Measurements from ENCODE around the gene SV2C.

Gene SV2C

GRCh38 chr5:76341651-76342334 is 258.6 kb downstream of the SV2C start:
- TF ChIP-seq, protein P1, sequence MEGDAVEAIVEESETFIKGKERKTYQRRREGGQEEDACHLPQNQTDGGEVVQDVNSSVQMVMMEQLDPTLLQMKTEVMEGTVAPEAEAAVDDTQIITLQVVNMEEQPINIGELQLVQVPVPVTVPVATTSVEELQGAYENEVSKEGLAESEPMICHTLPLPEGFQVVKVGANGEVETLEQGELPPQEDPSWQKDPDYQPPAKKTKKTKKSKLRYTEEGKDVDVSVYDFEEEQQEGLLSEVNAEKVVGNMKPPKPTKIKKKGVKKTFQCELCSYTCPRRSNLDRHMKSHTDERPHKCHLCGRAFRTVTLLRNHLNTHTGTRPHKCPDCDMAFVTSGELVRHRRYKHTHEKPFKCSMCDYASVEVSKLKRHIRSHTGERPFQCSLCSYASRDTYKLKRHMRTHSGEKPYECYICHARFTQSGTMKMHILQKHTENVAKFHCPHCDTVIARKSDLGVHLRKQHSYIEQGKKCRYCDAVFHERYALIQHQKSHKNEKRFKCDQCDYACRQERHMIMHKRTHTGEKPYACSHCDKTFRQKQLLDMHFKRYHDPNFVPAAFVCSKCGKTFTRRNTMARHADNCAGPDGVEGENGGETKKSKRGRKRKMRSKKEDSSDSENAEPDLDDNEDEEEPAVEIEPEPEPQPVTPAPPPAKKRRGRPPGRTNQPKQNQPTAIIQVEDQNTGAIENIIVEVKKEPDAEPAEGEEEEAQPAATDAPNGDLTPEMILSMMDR (IDR thresholded peaks at IDR 0.05; ENCODE audit: control insufficient read depth, insufficient read depth, low read depth, low read length, missing control alignments): no peak
- no peak overlapping the region for H3K4me3 ChIP-seq (ENCODE audit: control insufficient read depth, low read depth, low read length)
- no peak for DNase-seq (ENCODE audit: low read depth)

DNA sequence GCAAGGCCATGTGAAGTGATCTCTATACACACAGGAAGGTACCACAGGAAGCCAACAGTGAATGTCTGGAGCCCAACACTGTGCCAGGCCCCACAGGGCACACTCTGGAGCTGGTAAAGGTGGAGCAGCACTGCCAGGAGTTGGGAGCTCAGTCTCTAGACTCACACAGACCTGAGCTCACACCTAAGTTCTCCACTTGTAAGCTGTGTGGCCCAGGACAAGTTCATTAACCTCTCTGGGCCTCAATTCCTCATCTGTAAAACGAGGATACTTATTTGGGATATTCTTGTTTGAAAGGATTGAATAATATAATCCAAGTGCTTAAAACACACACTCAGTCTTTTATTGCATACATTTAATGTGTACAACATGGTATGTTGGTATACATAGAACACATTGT is 259.3 kb downstream of the SV2C start:
- TF ChIP-seq, protein P1 (IDR thresholded peaks at IDR 0.05; ENCODE audit: control insufficient read depth, insufficient read depth, low read depth, low read length, missing control alignments): no peak
- no peak for DNase-seq (ENCODE audit: low read depth)
- no peak overlapping the region for H3K4me3 ChIP-seq (ENCODE audit: control insufficient read depth, low read depth, low read length)

DNA sequence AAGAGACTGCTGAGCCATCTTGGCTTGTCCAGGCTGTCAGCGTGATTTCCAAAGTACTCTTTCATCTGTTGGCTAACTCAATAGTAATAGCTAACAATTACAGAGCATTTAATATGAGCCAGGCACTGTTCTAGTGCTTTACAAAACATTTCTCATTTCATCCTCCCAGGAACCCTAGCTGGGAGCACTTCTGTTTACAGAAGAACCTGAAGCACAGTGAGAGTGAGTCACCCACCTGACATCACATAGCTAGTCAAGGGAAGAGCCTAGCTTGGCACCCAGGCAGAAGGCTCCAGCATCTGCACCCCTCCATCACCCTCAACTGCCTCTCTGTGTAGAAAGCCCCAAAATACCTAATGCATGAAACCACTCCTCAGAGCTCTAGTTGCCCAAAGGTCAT is 262.4 kb downstream of the SV2C start:
- DNase-seq (ENCODE audit: low read depth): no peak
- TF ChIP-seq, protein P1 (IDR thresholded peaks at IDR 0.05; ENCODE audit: control insufficient read depth, insufficient read depth, low read depth, low read length, missing control alignments): no peak
- H3K4me3 ChIP-seq (ENCODE audit: control insufficient read depth, low read depth, low read length): no peak overlapping the region

GRCh38 chr5:76351176-76351575 is 268.0 kb downstream of the SV2C start:
- H3K4me3 ChIP-seq (ENCODE audit: control insufficient read depth, low read depth, low read length): no peak overlapping the region
- no peak for DNase-seq (ENCODE audit: low read depth)
- TF ChIP-seq, protein P1 (IDR thresholded peaks at IDR 0.05; ENCODE audit: control insufficient read depth, insufficient read depth, low read depth, low read length, missing control alignments): no peak

DNA sequence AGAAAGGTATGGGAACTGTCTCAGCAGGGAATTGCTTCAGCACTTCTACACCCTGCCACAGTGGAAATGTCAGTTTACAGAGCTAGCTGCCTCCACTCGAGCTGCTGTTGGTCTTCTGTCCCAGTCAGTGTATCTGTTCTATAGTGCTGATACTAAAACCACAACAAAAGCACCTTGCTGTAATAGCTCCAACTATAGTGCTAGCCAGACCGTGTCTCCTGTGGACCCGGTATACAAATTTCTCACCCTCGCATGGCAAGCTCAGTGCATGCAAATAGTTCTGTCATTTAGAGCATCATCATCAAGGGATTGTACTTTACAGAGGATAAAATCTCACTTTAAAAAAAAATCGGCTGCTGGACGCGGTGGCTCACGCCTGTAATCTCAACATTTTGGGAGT is 268.4 kb downstream of the SV2C start:
- TF ChIP-seq, protein P1 (IDR thresholded peaks at IDR 0.05; ENCODE audit: control insufficient read depth, insufficient read depth, low read depth, low read length, missing control alignments): no peak
- H3K4me3 ChIP-seq (ENCODE audit: control insufficient read depth, low read depth, low read length): no peak overlapping the region

GRCh38 chr5:76356887-76357286 is 273.7 kb downstream of the SV2C start:
- TF ChIP-seq, protein P1 (IDR thresholded peaks at IDR 0.05; ENCODE audit: control insufficient read depth, insufficient read depth, low read depth, low read length, missing control alignments): no peak
- no peak for DNase-seq (ENCODE audit: low read depth)
- no peak overlapping the region for H3K4me3 ChIP-seq (ENCODE audit: control insufficient read depth, low read depth, low read length)

More for the DNA sequence above, 268.4 kb downstream of the SV2C start:
- DNase-seq (ENCODE audit: low read depth): no peak
